Type B pancreatic cell (in vitro differentiated cells): Measurements from ENCODE around the gene WRNIP1. TPM values are rescaled to one million over a fixed set of nuclear protein-coding genes. Genes with fewer than 3 reads are reported as not detected.
A peak's percentile ranks its signal among the peaks of the same experiment; 100 is the strongest.

ENCODE experiments used
- DNase-seq: peaks from one replicate; pipeline ENCODE4 v3.0.0; 2021; ENCODE audit warnings: mixed read lengths; ENCODE audit not compliant: unreplicated experiment; ENCODE audit errors: extremely low spot score
- H3K27ac Mint-ChIP-seq: 2 replicates; pipeline ENCODE4 v1.8.0; 2021; ENCODE audit warnings: mild to moderate bottlenecking, mixed read lengths
- H3K27me3 Mint-ChIP-seq: 2 replicates; pipeline ENCODE4 v1.8.0; 2021; ENCODE audit warnings: mixed read lengths
- H3K36me3 Mint-ChIP-seq: 2 replicates; pipeline ENCODE4 v1.8.0; 2021; ENCODE audit warnings: mixed read lengths
- H3K4me1 Mint-ChIP-seq: one replicate; pipeline ENCODE4 v1.8.0; 2021; ENCODE audit warnings: mixed read lengths; ENCODE audit not compliant: unreplicated experiment
- H3K4me3 Mint-ChIP-seq: 2 replicates; pipeline ENCODE4 v1.8.0; 2021; ENCODE audit warnings: mild to moderate bottlenecking, mixed read lengths
- H3K9me3 Mint-ChIP-seq: 2 replicates; pipeline ENCODE4 v1.8.0; 2021; ENCODE audit warnings: mixed read lengths
- total RNA-seq: library from RNA; stranded (reverse); gene quantifications from 2 replicates; pipeline ENCODE4 v1.2.1, GENCODE V29; 2021; ENCODE audit warnings: low replicate concordance
- TF ChIP-seq, protein P1 (sequence below): fragments of 200-600 bp; sonication (generic); conservative IDR thresholded peaks from 2 replicates; pipeline ENCODE4 v1.5.0; 2021; ENCODE audit warnings: antibody characterized with exemption, mild to moderate bottlenecking

Gene WRNIP1
- total RNA-seq, 1 donor from 2014 or later = 41.2 TPM

DNA sequence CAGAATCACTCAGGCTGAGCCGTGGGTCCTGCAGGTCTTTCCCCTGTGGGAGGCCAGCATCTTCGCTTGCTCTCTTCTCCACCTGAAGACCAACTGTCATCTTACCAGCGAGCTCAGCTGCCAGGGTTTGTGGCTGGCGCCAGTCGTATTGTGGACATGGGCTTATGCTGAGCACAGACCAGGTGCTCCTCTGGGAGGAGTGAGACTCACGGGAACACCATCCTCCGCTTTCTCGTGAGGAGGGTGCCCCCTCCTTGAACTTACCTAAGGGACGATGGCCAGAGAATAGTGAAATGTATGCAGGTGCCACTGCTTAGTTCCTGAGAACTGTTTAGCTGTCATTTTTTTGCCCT lies 17.1 kb downstream of the WRNIP1 start:
- Mint-ChIP-seq H3K36me3 (peaks cover 48% of the 10 kb centered on the region), H3K4me3 (no peak overlapping the region), H3K4me1 (peaks cover 4% of the 10 kb centered on the region), H3K9me3 (no peaks in the 10 kb centered on the region), H3K27ac (no peak overlapping the region), H3K27me3 (no peaks in the 10 kb centered on the region)
- TF ChIP-seq, protein P1, sequence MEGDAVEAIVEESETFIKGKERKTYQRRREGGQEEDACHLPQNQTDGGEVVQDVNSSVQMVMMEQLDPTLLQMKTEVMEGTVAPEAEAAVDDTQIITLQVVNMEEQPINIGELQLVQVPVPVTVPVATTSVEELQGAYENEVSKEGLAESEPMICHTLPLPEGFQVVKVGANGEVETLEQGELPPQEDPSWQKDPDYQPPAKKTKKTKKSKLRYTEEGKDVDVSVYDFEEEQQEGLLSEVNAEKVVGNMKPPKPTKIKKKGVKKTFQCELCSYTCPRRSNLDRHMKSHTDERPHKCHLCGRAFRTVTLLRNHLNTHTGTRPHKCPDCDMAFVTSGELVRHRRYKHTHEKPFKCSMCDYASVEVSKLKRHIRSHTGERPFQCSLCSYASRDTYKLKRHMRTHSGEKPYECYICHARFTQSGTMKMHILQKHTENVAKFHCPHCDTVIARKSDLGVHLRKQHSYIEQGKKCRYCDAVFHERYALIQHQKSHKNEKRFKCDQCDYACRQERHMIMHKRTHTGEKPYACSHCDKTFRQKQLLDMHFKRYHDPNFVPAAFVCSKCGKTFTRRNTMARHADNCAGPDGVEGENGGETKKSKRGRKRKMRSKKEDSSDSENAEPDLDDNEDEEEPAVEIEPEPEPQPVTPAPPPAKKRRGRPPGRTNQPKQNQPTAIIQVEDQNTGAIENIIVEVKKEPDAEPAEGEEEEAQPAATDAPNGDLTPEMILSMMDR = no peak
- no peak for DNase-seq

DNA sequence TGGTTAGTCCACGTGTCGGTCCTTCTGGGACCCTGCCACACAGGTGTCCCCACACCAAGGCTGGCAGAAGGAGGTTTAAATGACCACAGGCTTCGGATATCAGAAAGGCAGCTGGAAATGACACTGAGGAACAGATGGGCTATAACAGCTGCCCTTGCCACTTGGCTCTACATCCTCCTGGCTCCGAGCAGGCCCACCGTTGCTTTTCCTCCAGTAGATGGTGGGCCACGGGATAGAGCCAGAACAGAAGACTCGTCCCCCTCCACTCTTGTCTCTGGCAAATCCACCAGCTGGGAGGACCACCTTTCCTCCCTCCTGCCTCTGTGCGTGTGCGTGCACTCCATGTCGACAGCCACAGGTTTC lies 17.6 kb downstream of the WRNIP1 start:
- TF ChIP-seq, protein P1 = no peak
- Mint-ChIP-seq H3K9me3 (no peaks in the 10 kb centered on the region), H3K27ac (peak overlapping the region; percentile 58), H3K4me1 (peaks cover 4% of the 10 kb centered on the region), H3K36me3 (peaks cover 49% of the 10 kb centered on the region), H3K27me3 (no peaks in the 10 kb centered on the region), H3K4me3 (no peak overlapping the region)
- no peak for DNase-seq

DNA sequence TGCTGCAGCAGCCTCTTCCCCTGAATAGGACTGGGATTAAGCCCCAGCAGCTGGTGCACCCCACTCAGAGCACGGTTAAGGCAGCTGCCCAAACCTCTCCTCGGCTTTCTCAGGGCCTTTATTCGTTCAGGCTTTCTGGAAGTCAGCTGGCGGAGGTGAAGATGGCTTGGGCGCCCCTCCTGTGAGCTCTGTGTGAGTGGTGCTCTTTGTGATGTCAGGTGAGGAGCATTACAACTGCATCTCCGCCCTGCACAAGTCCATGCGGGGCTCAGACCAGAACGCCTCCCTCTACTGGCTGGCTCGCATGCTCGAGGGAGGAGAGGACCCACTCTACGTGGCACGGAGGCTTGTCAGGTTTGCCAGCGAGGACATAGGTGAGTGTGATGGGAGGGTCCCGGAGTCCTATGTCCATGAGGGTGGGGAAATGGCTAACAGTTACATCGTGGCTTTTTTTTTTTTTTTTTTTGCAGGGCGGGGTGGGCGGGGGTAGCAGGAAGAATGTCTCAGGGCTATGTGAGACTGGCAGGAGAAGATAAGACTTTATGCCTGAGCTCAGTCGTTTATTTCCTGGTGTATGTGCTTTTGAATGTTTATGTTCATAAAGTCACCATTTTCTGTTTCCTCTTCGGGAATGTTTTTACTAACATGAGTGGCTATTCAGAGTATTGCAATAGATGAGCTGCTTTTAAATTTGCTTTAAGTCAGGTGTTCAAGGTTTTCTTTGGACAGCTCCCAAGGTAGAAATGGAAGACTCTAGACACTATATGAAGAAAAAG lies 18.2 kb downstream of the WRNIP1 start:
- DNase-seq = no peak

DNA sequence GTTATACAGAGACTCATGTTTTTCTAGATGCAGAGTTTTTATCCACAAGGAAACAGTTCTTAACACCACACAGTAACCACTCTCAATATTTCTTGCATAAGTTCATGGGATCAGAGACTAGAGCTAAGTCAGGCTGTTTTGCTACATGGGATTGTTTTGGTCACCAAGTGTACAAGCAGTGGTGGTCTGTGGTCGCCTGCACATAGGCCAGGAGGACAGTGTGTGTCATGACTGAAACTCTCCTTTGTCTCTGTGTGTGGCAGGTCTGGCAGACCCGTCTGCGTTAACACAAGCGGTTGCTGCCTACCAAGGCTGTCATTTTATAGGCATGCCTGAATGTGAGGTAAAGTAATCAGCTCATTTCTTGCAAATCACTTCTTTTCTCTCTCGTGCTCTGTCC lies 18.9 kb downstream of the WRNIP1 start:
- TF ChIP-seq, protein P1 = no peak
- Mint-ChIP-seq H3K4me1 (peaks cover 4% of the 10 kb centered on the region), H3K36me3 (peaks cover 46% of the 10 kb centered on the region), H3K9me3 (no peaks in the 10 kb centered on the region), H3K27me3 (no peaks in the 10 kb centered on the region), H3K4me3 (no peak overlapping the region), H3K27ac (peak overlapping the region; percentile 55)
- no peak for DNase-seq

More for the DNA sequence above, 18.2 kb downstream of the WRNIP1 start:
- Mint-ChIP-seq H3K27me3 (no peaks in the 10 kb centered on the region), H3K9me3 (no peaks in the 10 kb centered on the region), H3K36me3 (peaks cover 50% of the 10 kb centered on the region), H3K4me3 (no peak overlapping the region), H3K4me1 (peaks cover 4% of the 10 kb centered on the region), H3K27ac (peak overlapping the region; percentile 58)
- TF ChIP-seq, protein P1 = no peak

DNA sequence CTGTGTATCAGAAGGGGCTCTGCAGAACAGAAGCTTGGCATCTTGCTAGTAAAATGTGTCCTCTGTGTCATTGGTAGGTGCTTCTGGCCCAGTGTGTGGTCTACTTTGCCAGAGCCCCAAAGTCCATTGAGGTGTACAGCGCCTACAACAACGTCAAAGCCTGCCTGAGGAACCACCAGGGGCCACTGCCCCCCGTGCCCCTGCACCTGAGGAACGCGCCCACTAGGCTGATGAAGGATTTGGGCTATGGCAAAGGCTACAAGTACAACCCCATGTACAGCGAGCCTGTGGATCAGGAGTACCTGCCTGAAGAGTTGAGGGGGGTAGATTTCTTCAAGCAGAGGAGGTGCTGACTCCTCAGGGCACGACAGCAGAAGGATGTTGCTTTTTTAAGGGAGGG lies 19.7 kb downstream of the WRNIP1 start:
- Mint-ChIP-seq H3K4me1 (peaks cover 4% of the 10 kb centered on the region), H3K36me3 (peaks cover 37% of the 10 kb centered on the region), H3K27me3 (no peaks in the 10 kb centered on the region), H3K4me3 (no peak overlapping the region), H3K9me3 (no peaks in the 10 kb centered on the region), H3K27ac (no peak overlapping the region)
- TF ChIP-seq, protein P1 = no peak
- no peak for DNase-seq
